ENCODE results near the gene SUPV3L1.

The SUPV3L1 gene

GRCh38 chr10:69142983-69143382 lies 37.1 kb upstream of the SUPV3L1 start:
- TF ChIP-seq TAF1 (IDR thresholded peaks at IDR 0.05; ENCODE audit: low read depth), result no peak
- TF ChIP-seq MAX (IDR thresholded peaks at IDR 0.05), result no peak
- no peak for TF ChIP-seq REST (IDR thresholded peaks at IDR 0.05; ENCODE audit: low read depth)
- TF ChIP-seq TEAD4 (IDR thresholded peaks at IDR 0.05), result no peak
- no peak for TF ChIP-seq FOXM1 (IDR thresholded peaks at IDR 0.05; ENCODE audit: borderline replicate concordance, low read depth)
- TF ChIP-seq CREB1 (IDR thresholded peaks at IDR 0.05; ENCODE audit: low read depth), result no peak
- no peak for TF ChIP-seq RAD21 (IDR thresholded peaks at IDR 0.05; ENCODE audit: low read depth)

- no peak for TF ChIP-seq ZBTB7A (IDR thresholded peaks at IDR 0.05; ENCODE audit: low read depth)
- TF ChIP-seq EP300 (IDR thresholded peaks at IDR 0.05; ENCODE audit: borderline replicate concordance), result no peak
These were observed 34.7 kb upstream of the SUPV3L1 start for GRCh38 chr10:69145329-69145728.

- TF ChIP-seq RAD21 (IDR thresholded peaks at IDR 0.05; ENCODE audit: low read depth), result no peak
- TF ChIP-seq EP300 (IDR thresholded peaks at IDR 0.05; ENCODE audit: borderline replicate concordance), result no peak
- TF ChIP-seq USF1 (IDR thresholded peaks at IDR 0.05), result no peak
- TF ChIP-seq ZBTB7A (IDR thresholded peaks at IDR 0.05; ENCODE audit: low read depth), result no peak
- no peak for TF ChIP-seq TAF1 (IDR thresholded peaks at IDR 0.05; ENCODE audit: low read depth)
These were observed 34.2 kb upstream of the SUPV3L1 start for GRCh38 chr10:69145864-69146263.

GRCh38 chr10:69146759-69147158 lies 33.3 kb upstream of the SUPV3L1 start:
- TF ChIP-seq EGR1 (IDR thresholded peaks at IDR 0.05) (no peak), REST (IDR thresholded peaks at IDR 0.05; ENCODE audit: low read depth) (no peak)

- no peak for TF ChIP-seq NFIC (IDR thresholded peaks at IDR 0.05)
- no peak for TF ChIP-seq ZBTB7A (IDR thresholded peaks at IDR 0.05; ENCODE audit: low read depth)
- TF ChIP-seq USF1 (IDR thresholded peaks at IDR 0.05), result no peak
- TF ChIP-seq TCF12 (IDR thresholded peaks at IDR 0.05; ENCODE audit: low read depth), result no peak
- TF ChIP-seq FOXM1 (IDR thresholded peaks at IDR 0.05; ENCODE audit: borderline replicate concordance, low read depth), result no peak
- no peak for TF ChIP-seq TEAD4 (IDR thresholded peaks at IDR 0.05)
- TF ChIP-seq EGR1 (IDR thresholded peaks at IDR 0.05), result no peak
- TF ChIP-seq TAF1 (IDR thresholded peaks at IDR 0.05; ENCODE audit: low read depth), result no peak
- no peak for TF ChIP-seq MAX (IDR thresholded peaks at IDR 0.05)
- no peak for TF ChIP-seq RAD21 (IDR thresholded peaks at IDR 0.05; ENCODE audit: low read depth)
- TF ChIP-seq YY1 (IDR thresholded peaks at IDR 0.05; ENCODE audit: low read depth), result no peak
- no peak for TF ChIP-seq REST (IDR thresholded peaks at IDR 0.05; ENCODE audit: low read depth)
- TF ChIP-seq CEBPB (IDR thresholded peaks at IDR 0.05), result no peak
- no peak for TF ChIP-seq EP300 (IDR thresholded peaks at IDR 0.05; ENCODE audit: borderline replicate concordance)
- TF ChIP-seq CREB1 (IDR thresholded peaks at IDR 0.05; ENCODE audit: low read depth), result no peak
These were observed 28.1 kb upstream of the SUPV3L1 start for GRCh38 chr10:69151984-69152383.

GRCh38 chr10:69153227-69153626 lies 26.8 kb upstream of the SUPV3L1 start:
- TF ChIP-seq NFIC (IDR thresholded peaks at IDR 0.05), result no peak

Measured in Ishikawa (cell line).